Epidermal melanocyte (primary cell): ENCODE results near the gene NUTM2B.
"Not testable (repeated sequence)": the region's sequence is repeated elsewhere in the genome, so short reads cannot be mapped to it uniquely, and the experiment has no call there.

Experiments
- DNase-seq: peaks from one replicate; pipeline ENCODE4 v3.0.0; 2011; ENCODE audit warnings: low spot score; ENCODE audit not compliant: insufficient read length

NUTM2B gene

GRCh38 chr10:79726620-79727019 is 23.6 kb downstream of the NUTM2B start:
- DNase-seq, result not testable (repeated sequence)

DNA sequence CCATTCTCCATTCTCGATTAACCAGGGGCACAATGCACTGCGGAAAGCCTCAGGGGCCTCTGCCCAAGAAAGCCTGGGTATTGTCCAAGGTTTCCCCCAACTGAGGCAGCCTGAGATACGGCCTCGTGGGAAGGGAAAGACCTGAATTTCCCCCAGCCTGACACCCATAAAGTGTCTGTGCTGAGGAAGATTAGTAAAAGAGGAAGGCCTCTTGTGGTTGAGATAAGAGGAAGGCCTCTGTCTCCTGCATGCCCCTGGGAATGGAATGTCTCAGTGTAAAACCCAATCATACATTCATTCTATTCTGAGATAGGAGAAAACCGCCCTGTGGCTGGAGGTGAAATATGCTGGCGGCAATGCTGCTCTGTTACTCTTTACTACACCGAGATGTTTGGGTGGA is 41.8 kb downstream of the NUTM2B start:
- not testable (repeated sequence) for DNase-seq

GRCh38 chr10:79748510-79748909 is 45.5 kb downstream of the NUTM2B start:
- DNase-seq, result not testable (repeated sequence)

DNA sequence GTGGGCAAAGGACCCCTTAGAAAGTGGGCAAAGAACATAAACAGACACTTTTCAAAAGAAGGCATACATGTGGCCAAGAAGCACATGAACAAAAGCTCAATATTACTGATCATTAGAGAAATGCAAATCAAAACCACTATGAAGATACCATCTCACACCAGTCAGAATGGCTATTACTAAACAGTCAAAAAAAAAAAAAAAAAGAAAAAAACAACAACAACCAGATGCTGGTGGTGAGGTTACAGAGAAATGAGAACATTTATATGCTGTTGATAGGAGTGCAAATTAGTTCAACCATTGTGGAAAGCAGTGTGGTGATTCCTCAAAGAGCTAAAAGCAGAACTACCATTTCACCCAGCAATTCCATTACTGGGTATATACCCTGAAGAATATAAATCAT is 50.6 kb downstream of the NUTM2B start:
- not testable (repeated sequence) for DNase-seq

GRCh38 chr10:79758297-79758993 is 55.4 kb downstream of the NUTM2B start:
- not testable (repeated sequence) for DNase-seq
